GM21619 (cell line): Measurements from ENCODE around the gene SLCO2A1.
"Not testable (repeated sequence)": the region's sequence is repeated elsewhere in the genome, so short reads cannot be mapped to it uniquely, and the experiment has no call there.

Experiments
- ATAC-seq: cut with Tn5 transposase; IDR thresholded peaks from one replicate; pipeline ENCODE4 v1.9.1; 2021; ENCODE audit not compliant: unreplicated experiment

Gene SLCO2A1

DNA sequence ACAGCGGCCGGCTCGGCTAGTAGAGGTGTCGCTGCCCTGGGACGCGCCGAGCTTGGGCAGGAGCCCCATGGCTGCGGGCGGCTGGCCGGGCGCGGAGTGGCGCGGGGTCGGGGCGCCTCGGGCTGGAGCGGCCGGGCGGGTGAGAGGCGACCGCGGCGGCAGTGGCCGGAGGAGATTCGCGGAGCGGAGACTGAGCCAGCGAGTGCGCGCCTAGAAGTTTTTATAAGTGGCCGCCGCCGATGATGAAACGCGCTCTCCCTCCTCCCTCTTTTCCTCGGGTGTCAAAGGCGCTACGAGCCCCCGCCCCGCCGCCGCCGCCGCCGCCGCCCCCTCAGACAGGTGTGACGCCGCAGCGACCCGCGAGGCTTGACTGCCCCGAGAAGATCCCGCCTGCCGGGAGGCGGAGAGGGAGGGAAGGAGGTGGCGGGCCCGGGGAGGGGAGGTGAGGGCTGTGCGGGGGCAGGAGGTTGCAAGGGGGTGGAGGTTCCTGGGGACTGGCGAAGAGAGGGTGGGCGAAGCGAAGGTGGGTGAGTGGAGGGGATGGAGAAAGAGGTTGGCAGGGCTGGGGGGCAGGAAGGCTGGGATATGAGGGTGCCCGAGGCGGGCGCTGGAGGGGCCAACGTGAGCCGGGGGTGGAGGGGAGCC, at the start of gene SLCO2A1:
TSS of gene SLCO2A1 (minus strand) at position 192 of the 645 bp plus-strand sequence. CDS start at position 69, 123 bp downstream.
- ATAC-seq, result no peak

DNA sequence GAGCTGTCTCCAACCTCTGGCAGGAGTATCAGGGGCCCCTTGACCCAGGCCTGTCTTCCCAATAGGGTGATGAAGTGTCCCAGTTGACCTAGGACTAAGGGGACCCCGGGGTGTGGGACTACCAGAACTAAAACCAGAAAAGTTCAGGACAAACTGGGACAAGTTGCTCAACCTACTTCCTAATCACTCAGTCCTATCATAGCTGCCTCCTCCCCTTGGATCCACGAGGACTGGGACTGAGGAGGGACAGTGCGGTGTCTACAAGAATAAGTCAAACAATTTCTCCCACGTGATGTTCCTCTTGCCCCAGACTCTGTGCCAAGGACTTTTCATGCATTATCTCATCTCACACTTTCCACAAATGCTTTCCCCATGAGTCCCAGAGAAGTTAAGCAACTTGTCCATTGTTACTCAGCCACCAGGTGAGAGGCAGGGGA, 49.4 kb upstream of the SLCO2A1 start:
- no peak for ATAC-seq

DNA sequence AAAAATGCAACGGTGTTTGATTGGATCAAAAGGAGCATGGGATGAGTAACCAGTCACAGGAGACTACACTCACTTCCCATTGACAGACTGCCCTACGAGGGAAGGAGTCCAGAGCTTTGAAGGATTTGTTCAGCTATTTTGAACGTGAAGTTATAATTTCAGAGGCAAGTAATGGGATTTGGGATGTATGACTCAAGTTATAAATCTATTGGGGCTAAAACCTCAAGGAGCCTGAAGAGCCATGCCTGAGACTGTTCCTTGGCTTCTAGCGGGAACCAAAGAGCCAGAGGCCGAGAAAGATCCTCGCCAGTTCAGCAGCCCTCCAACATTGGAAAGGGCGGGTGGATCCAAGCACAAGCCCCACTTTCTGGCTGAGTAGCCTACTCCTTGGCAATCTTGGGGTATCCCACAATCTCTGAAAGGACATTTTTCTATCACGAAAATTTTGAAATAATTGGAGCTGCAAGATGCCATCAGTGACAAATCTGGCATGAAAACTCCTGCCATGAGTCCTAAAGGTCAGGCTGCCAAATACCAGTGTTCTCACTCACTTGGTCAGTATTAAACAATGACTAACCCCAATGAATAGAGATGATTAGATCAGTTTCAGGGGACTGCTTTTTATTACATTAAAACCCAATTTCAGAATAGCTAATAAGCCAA, 48.6 kb upstream of the SLCO2A1 start:
- no peak for ATAC-seq

DNA sequence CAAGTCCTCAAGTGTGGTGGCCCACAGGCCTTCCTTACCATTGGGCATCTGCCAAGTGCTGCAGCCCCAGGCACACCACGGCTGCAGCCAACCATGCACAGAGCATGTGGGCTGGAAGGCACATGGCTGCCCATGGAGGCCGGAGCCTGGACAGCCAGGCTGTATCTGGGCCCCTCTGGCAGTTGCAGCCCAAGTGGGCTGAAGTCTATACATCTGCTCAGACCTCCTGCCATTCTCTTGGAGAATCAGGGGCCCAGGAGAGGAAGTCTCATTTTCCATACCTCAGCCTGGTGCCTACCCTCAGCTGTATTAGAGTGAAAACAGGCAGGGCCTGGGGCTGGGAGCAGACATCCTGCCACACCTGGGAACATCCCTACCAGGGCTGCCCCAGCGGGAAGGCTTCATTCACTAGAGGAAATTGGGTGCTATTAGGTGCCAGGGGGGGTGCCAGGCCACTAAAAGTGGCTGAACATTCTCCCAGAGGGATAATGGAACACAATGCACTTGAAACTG, 48.0 kb upstream of the SLCO2A1 start:
- no peak for ATAC-seq

DNA sequence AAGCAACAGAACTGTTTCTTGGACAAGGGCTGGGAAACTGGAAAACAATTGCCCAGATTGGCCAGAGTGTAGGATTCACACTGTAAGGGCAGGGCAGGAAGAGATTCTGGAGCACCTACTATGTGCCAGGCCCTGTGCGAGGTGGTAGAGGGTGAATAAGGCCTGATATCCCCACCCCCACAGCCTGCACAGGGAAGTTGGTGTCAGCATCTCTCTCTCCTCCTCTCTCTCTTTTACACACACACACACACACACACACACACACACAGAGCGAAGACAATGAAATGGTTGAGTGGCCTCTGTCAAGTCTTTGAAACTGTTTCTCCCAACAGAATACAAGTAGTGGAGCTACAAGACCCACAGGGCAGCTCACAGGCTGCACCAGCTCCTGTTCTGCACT, 47.1 kb upstream of the SLCO2A1 start:
- no peak for ATAC-seq

DNA sequence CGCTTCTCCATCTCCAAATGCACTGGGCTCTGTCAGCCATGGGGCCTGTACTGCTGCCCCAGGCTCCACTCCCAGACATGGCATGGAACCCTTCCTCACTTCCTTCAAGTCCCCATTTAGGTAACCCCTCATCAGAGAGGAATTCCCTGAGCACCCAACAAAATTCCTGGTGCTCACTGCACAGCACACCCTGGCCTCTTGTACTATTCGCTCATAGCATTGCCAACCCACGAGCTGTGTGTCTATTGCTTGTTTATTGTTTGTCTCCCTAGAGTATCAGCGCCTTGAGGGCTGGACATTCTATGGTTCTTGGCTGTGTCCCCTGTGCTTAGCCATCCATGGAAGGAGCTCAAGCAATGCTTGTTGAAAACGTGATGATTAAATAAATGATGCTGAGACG, 46.1 kb upstream of the SLCO2A1 start:
- ATAC-seq, result no peak

DNA sequence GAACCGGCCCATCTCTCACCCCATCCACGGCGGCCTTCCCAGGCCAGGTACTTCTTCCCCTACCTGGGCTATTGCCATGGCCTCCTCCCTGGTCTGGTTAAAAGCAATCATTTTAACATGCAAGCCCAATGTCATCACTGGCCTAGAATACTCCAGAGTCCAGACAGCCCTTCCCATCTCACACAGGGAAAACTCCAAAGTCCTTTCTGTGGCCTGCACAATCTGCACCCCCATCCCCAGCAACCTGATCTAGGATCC, 45.8 kb upstream of the SLCO2A1 start:
- no peak for ATAC-seq

DNA sequence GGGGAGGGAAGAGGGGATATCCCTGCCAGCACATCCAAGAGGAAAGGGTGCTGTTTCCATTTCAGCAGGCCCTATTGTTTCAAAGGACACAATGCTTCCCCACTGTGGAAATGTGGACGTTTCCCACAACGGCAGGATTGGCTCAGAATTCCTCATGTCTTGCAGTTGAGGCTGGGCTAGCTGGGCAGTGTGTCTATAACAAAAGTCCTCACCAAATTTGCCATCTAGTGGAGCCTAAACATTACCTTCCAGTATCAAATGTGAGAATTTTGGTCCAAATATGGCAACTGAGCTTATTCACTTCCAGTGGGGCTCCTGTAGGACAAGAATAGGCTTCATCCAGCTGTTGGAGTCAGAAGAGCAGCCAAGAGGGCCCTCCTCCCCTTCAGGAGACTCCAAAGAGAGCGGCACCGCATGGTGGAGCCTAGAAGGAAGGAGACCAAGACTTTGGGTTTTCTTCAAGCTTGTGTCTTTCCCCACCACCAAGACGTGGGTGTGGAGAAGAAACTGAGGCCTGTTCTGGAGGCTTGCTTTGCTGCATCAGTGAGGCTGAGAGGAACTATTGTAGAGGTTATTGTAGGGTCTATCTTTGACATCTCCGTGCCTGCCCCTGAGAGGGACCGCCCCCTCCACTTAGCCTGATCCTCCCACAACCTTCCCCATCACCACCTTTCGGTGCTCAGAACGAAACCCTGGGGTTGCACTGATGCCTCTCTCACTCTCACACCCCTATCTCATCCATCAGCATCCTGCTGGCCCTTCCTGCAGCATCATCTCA, 45.3 kb upstream of the SLCO2A1 start:
- ATAC-seq, result no peak

DNA sequence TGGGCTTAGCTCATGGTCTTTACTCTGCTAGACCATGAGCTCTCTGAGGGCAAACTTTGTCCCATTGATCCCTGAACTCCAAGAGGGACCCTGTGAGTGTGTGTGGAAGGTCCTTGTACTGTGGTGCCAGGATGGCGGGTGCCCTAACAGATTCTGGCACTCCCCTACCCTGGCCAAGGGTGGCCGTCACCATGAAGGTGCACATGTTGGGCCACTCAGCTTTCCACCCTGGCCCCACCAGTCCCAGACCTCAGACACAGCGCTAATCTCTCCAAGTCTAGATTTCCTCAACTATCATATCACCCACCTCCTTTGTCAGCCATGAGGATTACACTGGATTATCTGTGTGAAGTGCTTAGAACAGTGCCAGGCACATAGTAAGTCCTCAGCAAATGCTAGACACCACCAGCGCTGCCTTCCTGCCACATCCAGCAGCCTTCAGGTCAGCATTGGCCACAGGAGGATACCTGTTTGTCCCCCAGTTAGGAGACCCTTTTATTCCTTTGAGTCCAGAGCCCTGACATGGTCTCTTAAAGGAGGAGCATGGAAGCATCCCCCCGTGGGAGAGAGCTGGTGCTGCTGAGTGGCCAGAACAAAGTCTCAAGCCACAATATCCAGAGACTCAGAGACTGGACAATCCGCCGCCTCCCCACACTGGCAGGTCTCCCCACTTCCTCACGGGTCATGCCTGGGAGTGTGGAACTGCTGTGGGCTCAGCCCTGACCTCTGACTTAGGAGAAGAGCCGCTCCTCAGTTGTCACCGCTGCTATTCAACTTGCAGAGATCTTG, 44.5 kb upstream of the SLCO2A1 start:
- ATAC-seq, result no peak

DNA sequence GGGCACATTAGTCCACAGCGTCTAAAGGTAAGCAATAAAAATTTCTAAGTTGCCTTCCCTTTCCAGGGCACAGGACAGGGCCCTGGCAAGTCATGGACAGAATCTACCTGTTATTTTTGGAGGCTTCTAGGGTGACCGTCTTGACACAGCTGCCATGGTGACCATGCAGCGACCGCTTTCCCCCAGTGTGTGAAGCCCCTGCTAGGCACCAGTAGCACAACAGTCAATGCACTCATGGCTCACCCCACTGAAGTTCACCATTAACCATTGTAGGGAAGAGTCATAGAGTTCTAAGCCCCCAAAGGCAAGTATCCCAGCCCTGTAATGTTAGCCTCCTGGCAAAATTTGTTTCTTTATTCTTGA, 43.8 kb upstream of the SLCO2A1 start:
- ATAC-seq, result no peak

DNA sequence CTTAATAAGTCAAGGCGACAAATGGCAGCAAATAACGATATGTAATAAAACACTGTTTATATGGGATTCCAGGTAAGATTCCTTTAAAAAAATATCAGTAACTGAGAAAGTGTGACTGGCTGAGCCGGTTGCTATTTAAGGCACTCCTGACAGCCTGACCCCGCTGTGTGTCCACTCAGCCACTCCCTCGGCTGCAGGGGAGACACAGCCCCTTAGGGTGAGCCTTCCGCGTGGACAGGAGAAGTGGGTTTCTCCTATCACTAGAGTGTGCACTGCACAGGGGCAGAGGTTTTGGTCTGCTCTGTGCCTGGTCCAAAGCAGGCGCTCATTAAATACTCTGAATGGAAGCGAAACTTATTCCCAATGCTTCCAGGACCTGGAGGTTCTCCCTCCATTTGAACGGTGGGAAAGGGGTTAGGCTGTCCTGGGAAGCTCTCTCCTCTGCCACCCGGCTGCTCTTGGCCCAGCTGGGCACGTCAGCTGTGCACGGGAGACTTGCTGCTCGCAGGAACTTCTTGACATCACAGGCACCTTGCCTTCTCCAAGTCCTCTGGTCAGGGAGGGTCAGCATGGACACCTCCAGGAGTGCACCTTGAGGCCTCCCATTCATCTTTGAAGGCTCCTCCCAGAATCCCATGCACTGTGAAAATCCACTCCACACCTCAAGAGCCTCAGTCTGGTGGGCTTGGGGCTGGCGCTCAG, 43.3 kb upstream of the SLCO2A1 start:
- ATAC-seq, result no peak

DNA sequence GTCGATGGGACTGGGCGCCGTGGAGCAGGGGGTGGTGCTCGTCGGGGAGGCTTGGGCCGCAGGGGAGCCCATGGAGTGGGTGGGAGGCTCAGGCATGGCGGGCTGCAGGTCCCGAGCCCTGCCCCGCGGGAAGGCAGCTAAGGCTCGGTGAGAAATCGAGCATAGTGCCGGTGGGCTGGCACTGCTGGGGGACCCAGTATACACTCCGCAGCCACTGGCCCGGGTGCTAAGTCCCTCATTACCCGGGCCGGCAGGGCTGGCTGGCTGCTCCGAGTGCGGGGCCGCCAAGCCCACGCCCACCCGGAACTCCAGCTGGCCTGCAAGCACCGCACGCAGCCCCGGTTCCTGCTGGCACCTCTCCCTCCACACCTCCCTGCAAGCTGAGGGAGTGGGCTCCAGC, 40.6 kb upstream of the SLCO2A1 start:
- ATAC-seq, result not testable (repeated sequence)

DNA sequence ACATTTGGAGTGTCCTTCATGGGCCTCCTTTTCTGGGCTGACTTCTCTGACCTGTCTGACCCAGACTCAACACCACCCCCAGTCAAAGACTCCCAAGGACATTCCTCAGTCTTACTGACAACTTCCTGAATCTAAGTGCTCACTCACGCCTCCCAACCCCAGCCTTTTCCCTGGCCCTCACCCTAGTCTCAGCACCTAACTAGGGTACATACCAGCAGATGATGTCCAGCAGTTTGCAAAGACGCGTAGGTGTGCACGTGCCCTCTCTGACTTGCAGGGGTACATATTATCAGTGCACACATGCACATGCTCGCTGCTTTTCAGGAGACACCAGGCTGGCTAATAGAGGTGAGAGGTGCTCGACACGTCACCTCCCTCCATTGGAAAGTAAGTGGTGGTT, 38.7 kb upstream of the SLCO2A1 start:
- no peak for ATAC-seq

DNA sequence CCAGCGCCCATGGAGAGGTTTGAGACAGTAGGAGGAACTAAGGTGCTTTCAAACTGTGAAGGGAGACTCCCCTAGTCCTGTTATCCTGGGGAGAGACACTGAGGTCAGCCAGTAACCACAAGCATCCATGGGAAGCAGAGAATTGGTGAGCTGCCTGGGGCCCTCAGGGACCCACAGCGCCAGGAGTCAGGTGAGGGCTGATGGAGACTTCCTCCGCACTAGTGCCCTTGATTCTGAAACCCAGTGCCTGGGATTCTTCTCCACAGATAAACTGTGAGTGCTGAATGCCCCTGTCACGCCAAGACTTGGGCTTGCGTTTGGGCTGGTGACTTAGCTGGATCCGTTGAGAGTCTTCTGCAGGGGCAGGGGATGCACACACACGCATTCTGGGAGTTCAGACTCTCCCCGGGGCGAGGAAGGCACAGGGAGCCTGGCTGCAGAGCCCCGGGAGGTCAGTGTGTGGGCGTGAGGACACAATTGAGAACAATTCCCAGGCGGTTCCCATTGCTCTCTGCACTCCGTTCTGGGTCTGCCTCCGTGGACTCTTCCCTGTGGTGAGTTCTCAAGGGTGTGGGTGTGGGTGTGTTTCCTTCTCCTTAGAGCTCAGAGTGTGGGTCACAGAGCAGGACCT, 37.9 kb upstream of the SLCO2A1 start:
- ATAC-seq, result no peak

DNA sequence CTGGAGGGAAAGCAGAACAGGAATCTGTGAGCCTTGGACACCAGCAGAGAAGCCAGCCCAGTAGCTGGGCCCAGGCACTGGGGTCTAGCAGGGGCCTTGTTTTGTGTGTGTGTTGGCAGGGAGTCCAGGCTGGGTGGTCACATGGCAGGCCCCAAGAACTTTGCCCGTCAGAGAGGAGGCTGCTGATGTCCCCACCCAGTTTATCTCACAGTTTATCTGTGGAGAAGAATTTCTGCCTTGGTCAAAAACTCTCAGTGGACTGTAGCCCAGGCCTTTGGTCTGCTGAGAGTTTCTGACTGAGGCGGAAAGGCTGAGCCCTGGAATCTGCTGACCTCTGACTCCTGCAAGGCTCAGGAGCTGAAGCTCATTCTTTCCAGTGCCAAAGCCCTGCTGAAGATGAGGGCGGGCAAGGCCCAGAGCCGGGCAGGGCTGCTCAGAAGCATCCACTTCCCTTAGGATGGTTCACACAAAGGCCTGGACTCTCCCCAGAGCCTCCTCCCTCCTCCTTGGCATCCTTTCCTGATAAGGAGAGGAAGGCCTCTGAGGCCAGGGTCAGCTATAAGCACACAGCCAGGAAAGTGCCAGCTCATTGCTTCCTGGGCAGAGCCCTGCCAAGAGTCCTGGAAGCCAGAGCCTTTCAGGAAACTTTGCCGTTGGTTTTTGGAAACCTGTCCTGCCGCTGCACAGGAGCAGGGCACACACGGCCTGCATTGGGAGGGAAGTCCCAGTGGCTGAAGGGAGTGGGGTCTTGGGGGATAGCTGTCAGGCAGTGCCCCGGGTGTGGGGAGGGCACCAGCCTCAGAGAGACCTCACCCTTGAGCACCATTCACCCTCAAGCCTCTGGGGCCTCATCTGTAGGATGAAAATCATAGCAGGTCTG, 37.2 kb upstream of the SLCO2A1 start:
- ATAC-seq, result no peak

DNA sequence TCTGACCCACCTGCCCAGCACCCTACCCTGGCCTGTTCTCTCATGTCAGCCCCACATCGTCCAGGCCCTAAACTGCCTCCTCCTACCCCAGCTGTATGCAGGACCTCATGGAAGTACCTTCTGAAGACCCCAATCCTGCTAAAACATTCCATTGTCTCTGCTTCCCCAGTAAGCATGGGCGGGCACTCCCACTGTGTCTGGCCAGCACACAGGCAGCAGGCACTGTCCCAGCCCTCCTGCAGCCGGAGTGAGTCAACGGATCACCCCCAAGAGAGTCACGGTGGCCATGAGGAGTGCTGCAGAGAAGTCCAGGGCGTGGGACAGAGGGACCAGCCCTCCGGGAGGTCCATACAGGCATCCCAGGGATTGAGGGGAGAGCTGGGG, 36.4 kb upstream of the SLCO2A1 start:
- ATAC-seq, result no peak

DNA sequence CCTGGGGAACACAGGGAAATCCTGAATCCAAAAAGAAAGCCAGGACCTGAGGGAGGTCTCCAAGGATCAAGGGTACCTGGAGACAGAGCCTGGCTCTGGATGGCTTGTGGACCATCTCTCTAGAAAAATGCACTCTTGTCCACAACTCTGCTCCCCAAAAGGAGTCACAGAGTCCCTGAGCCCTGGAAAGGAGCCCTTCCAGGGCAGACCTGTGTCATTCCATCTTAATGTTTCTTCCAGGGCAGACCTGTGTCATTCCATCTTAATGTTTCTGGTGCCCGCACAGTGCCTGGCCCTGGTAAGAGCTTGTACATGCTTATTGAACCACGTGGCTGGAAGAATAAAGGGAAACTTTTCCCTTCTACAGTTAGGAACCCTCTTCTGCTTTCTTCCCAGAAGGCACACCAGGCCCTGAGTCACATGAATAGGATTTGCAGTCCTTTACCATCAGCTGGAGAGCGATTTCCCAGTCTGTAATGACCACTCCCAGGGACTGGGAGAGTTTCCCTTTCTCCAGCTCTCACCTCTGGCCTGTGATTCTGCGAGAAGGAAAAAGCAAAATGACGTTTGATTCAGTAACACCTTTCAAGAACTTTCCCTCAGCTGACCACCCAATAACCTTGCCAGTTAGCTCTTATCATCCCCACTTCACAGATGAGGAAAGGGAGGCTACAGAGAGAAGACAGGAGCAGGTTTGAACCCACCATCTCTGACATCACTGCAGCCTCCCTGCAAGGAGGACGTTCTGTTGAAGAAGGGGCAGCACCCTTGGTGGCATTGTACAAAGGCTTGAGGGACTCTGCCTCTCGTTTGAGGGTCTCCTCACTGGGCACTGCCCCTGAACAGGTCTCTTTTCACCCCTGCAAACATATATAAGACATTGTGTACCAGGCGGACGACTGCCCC, 35.8 kb upstream of the SLCO2A1 start:
- ATAC-seq, result no peak

DNA sequence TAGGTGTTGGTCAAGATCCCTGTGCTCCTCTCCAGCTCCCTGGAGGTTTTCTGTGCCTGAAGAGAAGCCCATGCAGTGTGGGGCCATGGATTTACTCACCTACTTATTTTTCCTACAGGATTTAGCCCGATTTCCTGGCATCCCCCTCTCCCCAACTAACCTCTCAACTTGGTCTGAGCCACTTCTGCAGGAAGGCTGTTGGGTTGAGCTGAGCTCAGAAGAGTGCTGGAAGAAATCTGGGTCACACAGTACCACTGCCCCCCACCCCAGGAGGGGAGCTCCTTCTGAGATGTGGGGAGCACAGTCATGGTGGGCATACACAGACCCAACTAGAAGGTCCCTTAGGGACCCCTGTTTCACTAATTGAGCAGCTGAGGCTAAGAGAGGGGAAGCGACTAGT, 34.4 kb upstream of the SLCO2A1 start:
- no peak for ATAC-seq
